SK-N-SH treated with all-trans-retinoic acid at 6 μM for 48 hours (cell line): Measurements from ENCODE around the gene A2M.

Experiments
- ARNTL ChIP-seq: fragments of 450-650 bp; formaldehyde crosslinking; IDR thresholded peaks from 2 replicates; pipeline ENCODE4 v1.5.0; 2020; ENCODE audit warnings: low read depth, mild to moderate bottlenecking, moderate library complexity, borderline replicate concordance
- ISL1 ChIP-seq: fragments of 250-450 bp; sonication (Bioruptor Pico); IDR thresholded peaks from 2 replicates; pipeline ENCODE4 v2.1.2; 2022; ENCODE audit warnings: mild to moderate bottlenecking, moderate library complexity
- TF ChIP-seq, protein P1 (sequence below): fragments of 250-450 bp; sonication (Bioruptor Pico); IDR thresholded peaks from 2 replicates; pipeline ENCODE4 v1.5.1; 2020; ENCODE audit warnings: low read depth, mild to moderate bottlenecking, moderate library complexity
- TF ChIP-seq, protein P2 (sequence below): fragments of 250-450 bp; sonication (Bioruptor Pico); IDR thresholded peaks from 2 replicates; pipeline ENCODE4 v1.5.1; 2021; ENCODE audit warnings: mild to moderate bottlenecking, moderate library complexity

DNA sequence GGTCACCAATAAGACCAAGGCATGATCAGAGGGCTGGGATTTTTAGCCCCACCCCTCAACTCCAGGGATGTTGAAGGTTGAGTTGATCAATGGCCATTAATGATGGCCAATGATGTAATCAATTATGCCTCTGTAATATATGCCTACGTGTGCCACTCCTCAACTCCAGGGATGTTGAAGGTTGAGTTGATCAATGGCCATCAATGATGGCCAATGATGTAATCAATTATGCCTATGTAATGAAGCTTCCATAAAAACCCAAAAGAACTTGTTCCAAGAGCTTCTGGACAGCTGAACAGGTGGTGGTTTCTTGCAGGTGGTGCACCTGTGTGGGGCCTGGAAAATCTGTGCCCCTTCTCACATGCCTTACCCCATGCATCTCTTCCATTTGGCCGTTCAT, 93.1 kb downstream of the A2M start:
- TF ChIP-seq, protein P1, sequence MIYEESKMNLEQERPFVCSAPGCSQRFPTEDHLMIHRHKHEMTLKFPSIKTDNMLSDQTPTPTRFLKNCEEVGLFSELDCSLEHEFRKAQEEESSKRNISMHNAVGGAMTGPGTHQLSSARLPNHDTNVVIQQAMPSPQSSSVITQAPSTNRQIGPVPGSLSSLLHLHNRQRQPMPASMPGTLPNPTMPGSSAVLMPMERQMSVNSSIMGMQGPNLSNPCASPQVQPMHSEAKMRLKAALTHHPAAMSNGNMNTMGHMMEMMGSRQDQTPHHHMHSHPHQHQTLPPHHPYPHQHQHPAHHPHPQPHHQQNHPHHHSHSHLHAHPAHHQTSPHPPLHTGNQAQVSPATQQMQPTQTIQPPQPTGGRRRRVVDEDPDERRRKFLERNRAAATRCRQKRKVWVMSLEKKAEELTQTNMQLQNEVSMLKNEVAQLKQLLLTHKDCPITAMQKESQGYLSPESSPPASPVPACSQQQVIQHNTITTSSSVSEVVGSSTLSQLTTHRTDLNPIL (CRISPR knock-in tag): no peak
- TF ChIP-seq ISL1 (CRISPR knock-in tag): no peak
- TF ChIP-seq ARNTL: no peak
- TF ChIP-seq, protein P2, sequence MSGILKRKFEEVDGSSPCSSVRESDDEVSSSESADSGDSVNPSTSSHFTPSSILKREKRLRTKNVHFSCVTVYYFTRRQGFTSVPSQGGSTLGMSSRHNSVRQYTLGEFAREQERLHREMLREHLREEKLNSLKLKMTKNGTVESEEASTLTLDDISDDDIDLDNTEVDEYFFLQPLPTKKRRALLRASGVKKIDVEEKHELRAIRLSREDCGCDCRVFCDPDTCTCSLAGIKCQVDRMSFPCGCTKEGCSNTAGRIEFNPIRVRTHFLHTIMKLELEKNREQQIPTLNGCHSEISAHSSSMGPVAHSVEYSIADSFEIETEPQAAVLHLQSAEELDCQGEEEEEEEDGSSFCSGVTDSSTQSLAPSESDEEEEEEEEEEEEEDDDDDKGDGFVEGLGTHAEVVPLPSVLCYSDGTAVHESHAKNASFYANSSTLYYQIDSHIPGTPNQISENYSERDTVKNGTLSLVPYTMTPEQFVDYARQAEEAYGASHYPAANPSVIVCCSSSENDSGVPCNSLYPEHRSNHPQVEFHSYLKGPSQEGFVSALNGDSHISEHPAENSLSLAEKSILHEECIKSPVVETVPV: no peak
